ENCODE measurements around the gene MRPS27.

GRCh38 chr5:72244862-72245371 is 75.1 kb downstream of the MRPS27 start:
- TF ChIP-seq POLR2A (IDR thresholded peaks at IDR 0.05; ENCODE audit: low read length) (no peak), TP53 (CRISPR knock-in tag; IDR thresholded peaks at IDR 0.05) (no peak), RFX5 (IDR thresholded peaks at IDR 0.05) (no peak), CTCF (IDR thresholded peaks at IDR 0.05) (peak; percentile 47; the same call in 2 of the 3 replicates), RNF2 (IDR thresholded peaks at IDR 0.05; ENCODE audit: borderline replicate concordance, low read depth) (no peak), CEBPB (IDR thresholded peaks at IDR 0.05) (no peak)
- TF ChIP-seq, protein P1, sequence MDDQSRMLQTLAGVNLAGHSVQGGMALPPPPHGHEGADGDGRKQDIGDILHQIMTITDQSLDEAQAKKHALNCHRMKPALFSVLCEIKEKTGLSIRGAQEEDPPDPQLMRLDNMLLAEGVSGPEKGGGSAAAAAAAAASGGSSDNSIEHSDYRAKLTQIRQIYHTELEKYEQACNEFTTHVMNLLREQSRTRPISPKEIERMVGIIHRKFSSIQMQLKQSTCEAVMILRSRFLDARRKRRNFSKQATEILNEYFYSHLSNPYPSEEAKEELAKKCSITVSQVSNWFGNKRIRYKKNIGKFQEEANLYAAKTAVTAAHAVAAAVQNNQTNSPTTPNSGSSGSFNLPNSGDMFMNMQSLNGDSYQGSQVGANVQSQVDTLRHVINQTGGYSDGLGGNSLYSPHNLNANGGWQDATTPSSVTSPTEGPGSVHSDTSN (IDR thresholded peaks at IDR 0.05) = no peak
- TF ChIP-seq, protein P2, sequence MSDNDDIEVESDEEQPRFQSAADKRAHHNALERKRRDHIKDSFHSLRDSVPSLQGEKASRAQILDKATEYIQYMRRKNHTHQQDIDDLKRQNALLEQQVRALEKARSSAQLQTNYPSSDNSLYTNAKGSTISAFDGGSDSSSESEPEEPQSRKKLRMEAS (IDR thresholded peaks at IDR 0.05) = no peak
